Mucosa of rectum (tissue), 2 donors: ENCODE results near the gene EZH1.

Experiments used
- H3K27ac ChIP-seq, 2 donors: one replicate each; pipeline ENCODE4 v1.7.0; 2013; ENCODE audit warnings: inconsistent platforms in 2 of 2, low read depth in 2 of 2, low read length in 2 of 2
- H3K27me3 ChIP-seq, 2 donors: one replicate each; pipeline ENCODE4 v1.7.0; 2013; ENCODE audit warnings: low read length in 2 of 2; ENCODE audit not compliant: control insufficient read depth in 2 of 2, insufficient read depth in 2 of 2
- H3K36me3 ChIP-seq, 2 donors: one replicate each; pipeline ENCODE4 v1.7.0; 2013; ENCODE audit warnings: low read length in 2 of 2; ENCODE audit not compliant: control insufficient read depth in 2 of 2, insufficient read depth in 2 of 2
- H3K4me1 ChIP-seq, 2 donors: one replicate each; pipeline ENCODE4 v1.7.0; 2013; ENCODE audit warnings: low read length in 2 of 2, mild to moderate bottlenecking in 1 of 2; ENCODE audit not compliant: control insufficient read depth in 2 of 2, insufficient read depth in 2 of 2
- H3K4me3 ChIP-seq, 2 donors: one replicate each; pipeline ENCODE4 v1.7.0; 2013; ENCODE audit warnings: low read length in 2 of 2
- H3K9ac ChIP-seq, 2 donors: one replicate each; pipeline ENCODE4 v1.7.0; 2013; ENCODE audit warnings: low read length in 2 of 2, low read depth in 1 of 2, mild to moderate bottlenecking in 1 of 2
- H3K9me3 ChIP-seq, 2 donors: one replicate each; pipeline ENCODE4 v1.7.0; 2013; ENCODE audit warnings: low read length in 2 of 2; ENCODE audit not compliant: control insufficient read depth in 2 of 2
- donor health status: healthy.
- donor health status: Normal muscosa, but diverticular disease.

EZH1 gene

GRCh38 chr17:42683407-42684034 lies 61.3 kb downstream of the EZH1 start:
- Histone ChIP-seq H3K9me3 (no peaks in the 10 kb centered on the region), H3K27ac (peak overlapping the region in 1 of 2 donors; percentile 28), H3K27me3 (peaks cover 7 to 10% of the 10 kb centered on the region in 2 donors), H3K36me3 (no peaks in the 10 kb centered on the region), H3K4me3 (peak overlapping the region; percentile 43 to 61), H3K4me1 (peaks cover 43 to 46% of the 10 kb centered on the region in 2 donors), H3K9ac (peak overlapping the region in 1 of 2 donors; percentile 3)

DNA sequence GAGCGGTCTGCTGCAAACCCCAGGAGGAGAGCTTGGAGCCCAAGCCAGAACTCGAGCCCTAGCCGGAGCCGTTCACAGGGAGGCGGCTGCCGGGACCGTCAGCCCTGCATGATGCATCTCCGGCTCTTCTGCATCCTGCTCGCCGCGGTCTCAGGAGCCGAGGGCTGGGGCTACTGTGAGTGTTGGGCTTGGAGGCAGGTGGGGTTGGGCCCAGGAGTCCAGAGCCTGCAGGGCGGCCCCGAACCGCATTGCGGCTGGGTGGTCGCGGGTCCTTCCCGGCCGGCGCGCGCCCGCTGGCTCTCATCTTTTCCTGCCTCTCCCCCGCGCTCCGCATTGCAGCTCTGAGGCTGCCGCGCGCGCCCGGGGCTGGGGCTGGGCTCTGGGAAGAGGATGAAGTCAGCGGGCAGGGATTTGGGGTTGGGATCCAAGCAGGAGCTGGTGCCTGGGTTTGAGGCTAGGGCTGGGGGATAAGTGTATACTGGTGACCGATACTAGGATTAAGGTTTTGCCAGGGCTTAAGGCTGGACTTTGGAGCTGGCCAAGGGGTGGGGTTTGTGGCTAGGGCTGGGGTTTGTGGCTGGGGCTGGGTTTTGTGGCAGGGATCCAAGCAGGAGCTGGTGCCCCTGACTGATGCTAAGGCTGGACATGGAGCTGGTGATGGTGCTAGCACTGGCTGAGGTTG lies 62.0 kb downstream of the EZH1 start:
- Histone ChIP-seq H3K27ac (peak overlapping the region in 1 of 2 donors; percentile 28), H3K27me3 (peaks cover 7 to 10% of the 10 kb centered on the region in 2 donors), H3K4me3 (peak overlapping the region; percentile 49 to 66)

GRCh38 chr17:42681976-42682721 lies 62.7 kb downstream of the EZH1 start, which contains the start of gene CNTNAP1:
Gene CNTNAP1 (plus strand): TSS chr17:42682531. CDS start chr17:42682830, 299 bp downstream.
- Histone ChIP-seq H3K4me1 (peaks cover 53 to 58% of the 10 kb centered on the region in 2 donors), H3K27me3 (peaks cover 7 to 10% of the 10 kb centered on the region in 2 donors), H3K36me3 (no peaks in the 10 kb centered on the region), H3K9ac (peak within 1 kb of the TSS in 1 of 2 donors; percentile 52), H3K27ac (peak within 1 kb of the TSS in 1 of 2 donors; percentile 28), H3K9me3 (no peaks in the 10 kb centered on the region), H3K4me3 (peak within 1 kb of the TSS; percentile 49 to 66)

More for the DNA sequence above, 62.0 kb downstream of the EZH1 start:
- H3K36me3 ChIP-seq = no peaks in the 10 kb centered on the region
- peak overlapping the region in 1 of 2 donors; percentile 52 for H3K9ac ChIP-seq
- H3K9me3 ChIP-seq = no peaks in the 10 kb centered on the region
- peaks cover 46 to 51% of the 10 kb centered on the region in 2 donors for H3K4me1 ChIP-seq

- Histone ChIP-seq H3K27ac (peak overlapping the region; percentile 88 to 95), H3K9ac (peak overlapping the region; percentile 72 to 91), H3K4me1 (peaks cover 61 to 71% of the 10 kb centered on the region in 2 donors)
Measured at GRCh38 chr17:42680331-42680808, 64.5 kb downstream of the EZH1 start.

DNA sequence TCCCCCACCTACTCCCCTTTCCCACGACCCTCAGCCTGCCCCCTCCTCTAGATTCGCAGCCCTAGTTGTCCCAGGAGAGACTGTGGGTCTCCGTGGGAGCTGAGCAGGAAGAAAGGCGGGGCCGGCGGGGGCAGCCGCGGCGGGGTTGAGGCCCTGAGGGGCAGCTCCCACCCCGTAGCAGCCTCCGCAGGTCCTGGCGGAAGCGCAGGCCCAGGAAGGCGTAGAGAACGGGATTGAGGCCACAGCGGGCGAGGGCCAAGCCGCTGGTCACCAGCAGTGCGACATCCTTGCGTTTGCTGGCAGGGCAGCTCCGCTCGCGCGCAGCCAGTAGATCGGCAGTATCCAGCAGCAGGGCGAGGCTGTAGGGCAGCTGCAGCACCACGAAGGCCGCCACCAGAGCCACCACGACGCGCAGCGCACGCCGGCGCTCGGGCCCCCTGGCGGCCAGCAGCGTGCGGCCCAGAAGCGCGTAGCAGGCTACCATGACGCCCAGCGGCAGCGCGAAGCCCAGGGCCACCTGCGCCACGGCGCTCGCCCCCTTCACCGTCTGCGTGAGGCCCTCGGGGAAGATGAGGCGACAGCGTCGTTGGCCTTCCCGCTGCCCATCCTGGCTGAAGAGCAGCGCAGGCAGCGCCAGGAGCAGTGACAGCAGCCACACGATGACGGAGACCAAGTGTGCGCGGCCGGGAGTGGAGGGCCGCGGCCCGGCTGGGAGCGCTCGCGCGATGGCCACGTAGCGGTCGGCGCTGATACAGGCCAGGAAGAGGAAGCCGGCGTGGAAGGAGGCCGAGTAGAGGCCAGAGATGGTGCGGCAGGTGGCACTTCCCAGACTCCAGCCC lies 65.1 kb downstream of the EZH1 start:
- Histone ChIP-seq H3K4me1 (peaks cover 63 to 75% of the 10 kb centered on the region in 2 donors), H3K27ac (peak overlapping the region; percentile 88 to 95), H3K4me3 (peak overlapping the region; percentile 53 to 73), H3K27me3 (peaks cover 3 to 7% of the 10 kb centered on the region in 2 donors), H3K36me3 (no peaks in the 10 kb centered on the region), H3K9ac (peak overlapping the region; percentile 72 to 91), H3K9me3 (no peaks in the 10 kb centered on the region)

More at GRCh38 chr17:42680331-42680808, 64.5 kb downstream of the EZH1 start:
- peak overlapping the region; percentile 53 to 73 for H3K4me3 ChIP-seq
- no peaks in the 10 kb centered on the region for H3K9me3 ChIP-seq
- H3K27me3 ChIP-seq = peaks cover 5 to 7% of the 10 kb centered on the region in 2 donors
- no peaks in the 10 kb centered on the region for H3K36me3 ChIP-seq

- H3K9me3 ChIP-seq = no peaks in the 10 kb centered on the region
- no peaks in the 10 kb centered on the region for H3K36me3 ChIP-seq
- peaks cover 66 to 78% of the 10 kb centered on the region in 2 donors for H3K4me1 ChIP-seq
- H3K27ac ChIP-seq = peak overlapping the region; percentile 88 to 95
- H3K27me3 ChIP-seq = peaks cover 3 to 7% of the 10 kb centered on the region in 2 donors
- H3K9ac ChIP-seq = peak overlapping the region; percentile 72 to 91
- peak overlapping the region; percentile 73 to 99 for H3K4me3 ChIP-seq
Measured at GRCh38 chr17:42678951-42679491, 65.8 kb downstream of the EZH1 start.

DNA sequence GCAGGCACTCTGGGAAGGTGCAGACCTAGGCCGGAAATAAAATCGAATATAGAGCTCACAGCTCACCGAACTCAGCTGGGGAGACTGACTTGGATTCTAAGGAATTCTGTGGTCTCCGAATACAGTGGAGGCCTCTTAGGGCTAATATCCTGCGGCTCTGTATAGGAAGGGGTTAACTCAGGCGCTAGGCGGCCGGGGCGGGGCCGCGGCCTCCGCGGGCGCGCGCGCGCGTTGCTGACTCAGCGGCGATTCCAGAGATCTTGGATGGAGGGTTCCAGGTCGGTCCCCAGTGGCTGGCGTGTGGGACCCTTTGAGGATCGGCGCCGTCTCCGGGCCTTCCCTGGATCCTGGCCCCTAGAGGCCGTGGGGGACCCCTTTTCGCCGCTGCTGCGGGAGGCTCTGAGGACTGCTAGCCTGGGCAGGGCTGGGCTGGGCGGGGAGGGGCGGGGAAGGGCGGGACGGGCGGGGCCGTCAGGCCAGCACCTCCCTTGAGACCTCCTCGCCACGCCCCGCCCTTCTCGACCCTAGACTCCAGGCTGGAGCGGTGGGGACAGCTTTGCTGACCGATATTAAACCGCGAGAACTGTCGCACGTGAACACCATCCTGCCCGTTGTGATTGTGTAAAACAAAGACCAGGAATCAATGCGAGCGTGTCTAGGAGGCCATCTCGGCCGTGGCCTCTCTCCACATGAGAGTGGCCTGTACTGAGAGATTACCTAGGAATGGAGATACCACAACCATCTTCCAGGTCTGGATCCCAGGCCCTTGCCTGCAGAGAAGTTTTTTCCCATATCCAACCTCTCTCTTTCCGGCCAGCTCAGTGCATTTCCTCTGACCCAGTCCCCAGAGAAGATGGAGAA lies 66.7 kb downstream of the EZH1 start:
- H3K9ac ChIP-seq = peak overlapping the region; percentile 78 to 86
- peaks cover 63 to 73% of the 10 kb centered on the region in 2 donors for H3K4me1 ChIP-seq
- H3K36me3 ChIP-seq = peaks cover 2 to 3% of the 10 kb centered on the region in 2 donors
- peak overlapping the region; percentile 76 to 99 for H3K4me3 ChIP-seq
- peak overlapping the region; percentile 88 to 95 for H3K27ac ChIP-seq
- no peaks in the 10 kb centered on the region for H3K9me3 ChIP-seq
- H3K27me3 ChIP-seq = peaks cover 3 to 7% of the 10 kb centered on the region in 2 donors

- H3K9me3 ChIP-seq = no peaks in the 10 kb centered on the region
- peaks cover 55 to 65% of the 10 kb centered on the region in 2 donors for H3K4me1 ChIP-seq
- peak overlapping the region; percentile 88 to 95 for H3K27ac ChIP-seq
- H3K27me3 ChIP-seq = peaks cover 3 to 7% of the 10 kb centered on the region in 2 donors
- H3K9ac ChIP-seq = peak overlapping the region; percentile 86 to 94
- H3K36me3 ChIP-seq = peaks cover 7 to 11% of the 10 kb centered on the region in 2 donors
- peak overlapping the region; percentile 86 to 99 for H3K4me3 ChIP-seq
Measured at GRCh38 chr17:42677012-42677857, 67.6 kb downstream of the EZH1 start.
